H1 (cell line): Measurements from ENCODE around the gene KCNB1. TPM values are rescaled to one million over a fixed set of nuclear protein-coding genes. Genes with fewer than 3 reads are reported as not detected.

Experiments
- CTCF ChIA-PET: fragments of 300-600 bp; sonication (Branson Sonifier 250); formaldehyde crosslinking; loops from one replicate; lab custom pipeline; 2021; ENCODE audit not compliant: partially characterized antibody; lab: Charles Lee
- POLR2A ChIA-PET: fragments of 300-600 bp; sonication (Branson Sonifier 250); formaldehyde crosslinking; loops from one replicate; lab custom pipeline; 2021; ENCODE audit warnings: inconsistent platforms; ENCODE audit not compliant: partially characterized antibody; lab: Charles Lee
- DNase-seq, 2 experiments: peaks; one replicate each; pipeline versions ENCODE4 v3.0.0 to v3.0.0-alpha.2; 2010 to 2022; ENCODE audit warnings: low spot score in 2 of 2, low read depth in 1 of 2, mixed read lengths in 1 of 2
- FAIRE-seq: peaks from 2 replicates; lab custom pipeline; 2011; peaks lifted over from hg19 to GRCh38; lab: Jason Lieb, UNC
- H2AFZ ChIP-seq: 2 replicates; pipeline ENCODE4 v1.8.1; 2012; ENCODE audit warnings: low read length, inconsistent platforms
- H2AK5ac ChIP-seq: 2 replicates; pipeline ENCODE4 v1.6.1; 2013; ENCODE audit warnings: low read depth, low read length
- H2BK120ac ChIP-seq: replicated peaks from 2 replicates; pipeline ENCODE3; 2013; ENCODE audit warnings: low read depth, low read length, inconsistent platforms
- H2BK12ac ChIP-seq: 2 replicates; pipeline ENCODE4 v1.6.1; 2013; ENCODE audit warnings: low read depth, low read length
- H2BK15ac ChIP-seq: 2 replicates; pipeline ENCODE4 v1.6.1; 2013; ENCODE audit warnings: low read length
- H2BK20ac ChIP-seq: 2 replicates; pipeline ENCODE4 v1.6.1; 2013; ENCODE audit warnings: low read length
- H2BK5ac ChIP-seq: 2 replicates; pipeline ENCODE4 v1.6.1; 2013; ENCODE audit warnings: low read depth, low read length
- H3K14ac ChIP-seq: 2 replicates; pipeline ENCODE4 v1.6.1; 2013; ENCODE audit warnings: inconsistent platforms; ENCODE audit not compliant: insufficient read length
- H3K18ac ChIP-seq: 2 replicates; pipeline ENCODE4 v1.6.1; 2013; ENCODE audit warnings: low read length; ENCODE audit errors: extremely low read depth
- H3K23ac ChIP-seq: 2 replicates; pipeline ENCODE4 v1.6.1; 2013; ENCODE audit warnings: inconsistent platforms; ENCODE audit not compliant: insufficient read length
- H3K23me2 ChIP-seq: 2 replicates; pipeline ENCODE4 v1.6.1; 2013; ENCODE audit warnings: low read depth, low read length
- H3K27ac ChIP-seq: 2 replicates; pipeline ENCODE4 v1.6.1; 2011; ENCODE audit warnings: low read depth, low read length, inconsistent platforms
- H3K27me3 ChIP-seq, 4 experiments: replicated peaks in 1 of 4; 1 replicate in 1 of 4; 2 replicates in 3 of 4; pipeline versions ENCODE4 v1.6.1 to v1.8.1; 2011 to 2013; ENCODE audit warnings: low read length in 3 of 4, mild to moderate bottlenecking in 3 of 4, inconsistent platforms in 2 of 4, mixed read lengths in 2 of 4, moderate library complexity in 1 of 4; ENCODE audit not compliant: control insufficient read depth in 3 of 4, insufficient read depth in 3 of 4; ENCODE audit errors: extremely low read depth in 1 of 4
- H3K36me3 ChIP-seq, 4 experiments: 2 replicates each; pipeline versions ENCODE4 v1.6.1 to v1.8.1; 2011 to 2013; ENCODE audit warnings: mild to moderate bottlenecking in 4 of 4, low read length in 3 of 4, moderate library complexity in 2 of 4, control low read depth in 1 of 4, inconsistent platforms in 1 of 4; ENCODE audit not compliant: insufficient read depth in 4 of 4, control insufficient read depth in 2 of 4
- H3K4ac ChIP-seq: replicated peaks from 2 replicates; pipeline ENCODE3; 2013; ENCODE audit warnings: low read length, low read depth, mixed read lengths, inconsistent platforms; ENCODE audit not compliant: insufficient read length
- H3K4me1 ChIP-seq, 4 experiments: replicated peaks in 1 of 4; 1 replicate in 1 of 4; 2 replicates in 3 of 4; pipeline versions ENCODE4 v1.6.1 to v1.8.1; 2011 to 2013; ENCODE audit warnings: low read length in 3 of 4, inconsistent platforms in 2 of 4, mixed read lengths in 1 of 4; ENCODE audit not compliant: insufficient read depth in 4 of 4, control insufficient read depth in 3 of 4
- H3K4me2 ChIP-seq, 2 experiments: 2 replicates each; pipeline versions ENCODE4 v1.6.1 to v1.8.1; 2011 to 2013; ENCODE audit warnings: low read depth in 2 of 2, low read length in 2 of 2, control low read depth in 1 of 2, inconsistent platforms in 1 of 2, mild to moderate bottlenecking in 1 of 2; ENCODE audit not compliant: insufficient read depth in 1 of 2
- H3K4me3 ChIP-seq, 4 experiments: fragments of 200-600, 300-600 bp in 1 of 4; sonication (generic), shearing (Covaris generic), sonication (Bioruptor Twin) in 1 of 4; 2 replicates each; pipeline versions ENCODE4 v1.5.1 to v1.8.1; 2011 to 2016; ENCODE audit warnings: low read length in 4 of 4, low read depth in 3 of 4, control low read depth in 2 of 4, inconsistent platforms in 2 of 4, mild to moderate bottlenecking in 2 of 4, mixed read lengths in 1 of 4, moderate library complexity in 1 of 4; ENCODE audit not compliant: insufficient read depth in 2 of 4; ENCODE audit errors: extremely low read depth in 1 of 4
- H3K56ac ChIP-seq: replicated peaks from 2 replicates; pipeline ENCODE3; 2013; ENCODE audit warnings: low read depth, mild to moderate bottlenecking, mixed read lengths, low read length, inconsistent platforms; ENCODE audit not compliant: insufficient read length
- H3K79me1 ChIP-seq: 2 replicates; pipeline ENCODE4 v1.6.1; 2013; ENCODE audit warnings: low read depth, low read length, control low read depth
- H3K79me2 ChIP-seq, 2 experiments: 2 replicates each; pipeline versions ENCODE4 v1.6.1 to v1.8.1; 2012 to 2013; ENCODE audit warnings: low read length in 2 of 2, mild to moderate bottlenecking in 2 of 2, inconsistent platforms in 1 of 2; ENCODE audit not compliant: insufficient read depth in 2 of 2, control insufficient read depth in 1 of 2
- H3K9ac ChIP-seq, 4 experiments: replicated peaks in 1 of 4; 1 replicate in 1 of 4; 2 replicates in 3 of 4; pipeline versions ENCODE4 v1.6.1 to v1.8.1; 2011 to 2013; ENCODE audit warnings: low read depth in 3 of 4, low read length in 3 of 4, control low read depth in 2 of 4, mild to moderate bottlenecking in 2 of 4, moderate library complexity in 2 of 4, inconsistent platforms in 1 of 4; ENCODE audit errors: extremely low read depth in 1 of 4
- H3K9me3 ChIP-seq, 2 experiments: 2 replicates each; pipeline versions ENCODE4 v1.6.1 to v1.8.1; 2012 to 2013; ENCODE audit warnings: mild to moderate bottlenecking in 2 of 2, moderate library complexity in 2 of 2, control low read depth in 1 of 2, inconsistent platforms in 1 of 2, low read depth in 1 of 2, low read length in 1 of 2, mixed read lengths in 1 of 2; ENCODE audit not compliant: insufficient read depth in 2 of 2
- H4K20me1 ChIP-seq, 2 experiments: replicated peaks in 1 of 2; 2 replicates each; pipeline versions ENCODE3 to v1.8.1; 2011 to 2013; ENCODE audit warnings: inconsistent platforms in 2 of 2, low read length in 2 of 2, mild to moderate bottlenecking in 1 of 2; ENCODE audit not compliant: insufficient read depth in 2 of 2, control insufficient read depth in 1 of 2
- H4K5ac ChIP-seq: 2 replicates; pipeline ENCODE4 v1.6.1; 2013; ENCODE audit warnings: low read length, low read depth, mixed read lengths, inconsistent platforms; ENCODE audit not compliant: insufficient read length
- H4K8ac ChIP-seq: 2 replicates; pipeline ENCODE4 v1.8.0; 2013; ENCODE audit warnings: mild to moderate bottlenecking, moderate library complexity, low read length, inconsistent platforms; ENCODE audit not compliant: insufficient read depth; ENCODE audit errors: extremely low read depth
- H4K91ac ChIP-seq: replicated peaks from 2 replicates; pipeline ENCODE3; 2013; ENCODE audit warnings: low read length, mixed read lengths, inconsistent platforms; ENCODE audit not compliant: insufficient read length
- EGR1 ChIP-seq: IDR thresholded peaks from 2 replicates; pipeline ENCODE4 v1.6.1; 2011; ENCODE audit warnings: low read depth, low read length, borderline replicate concordance
- EZH2 ChIP-seq: fragments of 200-600 bp; sonication (generic); IDR thresholded peaks from 2 replicates; pipeline ENCODE4 v1.7.1; 2012; ENCODE audit warnings: low read depth, mild to moderate bottlenecking, moderate library complexity, low read length, inconsistent platforms; ENCODE audit not compliant: severe bottlenecking
- JUN ChIP-seq: IDR thresholded peaks from 2 replicates; pipeline ENCODE4 v1.6.1; 2011; ENCODE audit warnings: low read depth, mild to moderate bottlenecking, improper control_type of control experiment, low read length
- whole genome bisulfite sequencing, 2 experiments: shearing (Covaris generic) in 1 of 2; methylation state at CpG; one replicate each; pipeline versions ENCODE4 v1.1.6 to v1.1.7; 2013 to 2015; ENCODE audit warnings: low lambda C conversion rate in 2 of 2, mixed read lengths in 2 of 2, inconsistent platforms in 1 of 2, low coverage in 1 of 2, missing lambda C conversion rate in 1 of 2; ENCODE audit not compliant: insufficient replicate concordance in 2 of 2, insufficient coverage in 1 of 2, insufficient read length in 1 of 2; ENCODE audit errors: extremely low coverage in 1 of 2, missing lambda C conversion rate in 1 of 2; 5-methylcytosine and 5-hydroxymethylcytosine counted together
- polyA plus RNA-seq, 7 experiments: library from polyadenylated mRNA; depleted of rRNA in 3 of 7; stranded (reverse) in 5 of 7; unstranded in 2 of 7; fragments of >200 nt in 5 of 7; fragments of 200-250 nt in 2 of 7; gene quantifications; 1 replicate in 5 of 7; 2 replicates in 1 of 7; 4 replicates in 1 of 7; pipeline versions ENCODE4 v1.2.1 to v1.2.3, GENCODE V29; 2011 to 2013; ENCODE audit warnings: missing spikeins in 2 of 7, mixed read lengths in 2 of 7
- total RNA-seq: library from RNA; stranded (reverse); fragmentation: NEBNext Ultra II Directional; extraction: Animal tissue kit (Norgen Biotek cat#: 25700); gene quantifications from 2 replicates; pipeline ENCODE4 v1.2.1, GENCODE V29; 2021
- TF ChIP-seq, protein P1 (sequence below): IDR thresholded peaks from 2 replicates; pipeline ENCODE4 v1.6.1; 2012; ENCODE audit warnings: low read length, inconsistent platforms

Gene KCNB1
- total and polyA plus RNA-seq, 2 of the 8 experiments (the other 6 are each of a cell fraction or from before 2014, with no cell fraction given): 0.58 to 0.67 TPM

DNA sequence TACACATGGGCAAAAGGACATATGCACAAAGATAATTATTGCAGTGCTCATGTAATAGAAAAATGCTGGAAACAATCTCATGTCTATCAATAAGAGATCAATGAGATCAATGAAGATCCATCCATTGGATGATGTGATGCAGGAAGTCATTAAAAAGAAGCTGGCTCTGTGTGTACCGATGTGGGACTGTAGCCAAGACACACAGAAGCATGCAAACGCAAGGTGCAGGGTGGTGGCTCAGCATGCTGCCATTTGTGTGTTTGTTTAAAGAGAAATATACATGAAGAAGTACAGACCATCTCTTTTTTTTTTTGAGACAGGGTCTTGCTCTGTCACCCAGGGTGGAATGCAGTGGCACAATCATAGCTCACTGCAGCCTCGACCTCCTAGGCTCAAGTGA lies 33.1 kb upstream of the KCNB1 start:
- H3K9me3 ChIP-seq: no peaks in the 10 kb centered on the region
- no peak overlapping the region for H2BK20ac ChIP-seq
- no peaks in the 10 kb centered on the region for H3K79me1 ChIP-seq
- no peak overlapping the region for H2AK5ac ChIP-seq
- peaks cover 0 to 5% (median 2%) of the 10 kb centered on the region in 4 experiments; a peak in 3 of 8 replicates for H3K36me3 ChIP-seq
- FAIRE-seq: no peak
- ChIA-PET CTCF (interaction anchor here (1.1 to 2.4 kb wide), 11 partner anchors 8 to 96 kb away, joined by 4 to 10 read pairs (median 5); no protein-coding TSS in a partner anchor), POLR2A (interaction anchor here (0.9 kb wide), 1 partner anchor 9 kb away, joined by 3 read pairs; no protein-coding TSS in a partner anchor)
- no peak overlapping the region for H4K8ac ChIP-seq
- H2BK12ac ChIP-seq: no peak overlapping the region
- peaks cover 9% of the 10 kb centered on the region; the same call in 1 of the 2 replicates for H3K23me2 ChIP-seq
- H2BK120ac ChIP-seq: no peak overlapping the region
- no peak overlapping the region for H2BK15ac ChIP-seq
- no peak for DNase-seq
- H3K56ac ChIP-seq: no peak overlapping the region
- no peak overlapping the region for H4K5ac ChIP-seq
- no peak overlapping the region for H2AFZ ChIP-seq
- H3K9ac ChIP-seq: no peak overlapping the region
- H3K4me2 ChIP-seq: no peak overlapping the region
- H3K4ac ChIP-seq: no peak overlapping the region
- TF ChIP-seq JUN (no peak), EGR1 (no peak), EZH2 (no peak)
- TF ChIP-seq, protein P1, sequence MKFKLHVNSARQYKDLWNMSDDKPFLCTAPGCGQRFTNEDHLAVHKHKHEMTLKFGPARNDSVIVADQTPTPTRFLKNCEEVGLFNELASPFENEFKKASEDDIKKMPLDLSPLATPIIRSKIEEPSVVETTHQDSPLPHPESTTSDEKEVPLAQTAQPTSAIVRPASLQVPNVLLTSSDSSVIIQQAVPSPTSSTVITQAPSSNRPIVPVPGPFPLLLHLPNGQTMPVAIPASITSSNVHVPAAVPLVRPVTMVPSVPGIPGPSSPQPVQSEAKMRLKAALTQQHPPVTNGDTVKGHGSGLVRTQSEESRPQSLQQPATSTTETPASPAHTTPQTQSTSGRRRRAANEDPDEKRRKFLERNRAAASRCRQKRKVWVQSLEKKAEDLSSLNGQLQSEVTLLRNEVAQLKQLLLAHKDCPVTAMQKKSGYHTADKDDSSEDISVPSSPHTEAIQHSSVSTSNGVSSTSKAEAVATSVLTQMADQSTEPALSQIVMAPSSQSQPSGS: no peak
- no peak overlapping the region for H3K18ac ChIP-seq
- no peaks in the 10 kb centered on the region; a peak in 1 of 7 replicates for H3K4me1 ChIP-seq
- H3K4me3 ChIP-seq: no peak overlapping the region
- no peaks in the 10 kb centered on the region for H3K27me3 ChIP-seq
- no peaks in the 10 kb centered on the region for H3K79me2 ChIP-seq
- no peak overlapping the region for H4K91ac ChIP-seq
- H3K23ac ChIP-seq: no peak overlapping the region
- H3K14ac ChIP-seq: no peak overlapping the region
- H4K20me1 ChIP-seq: peaks cover 0 to 9% of the 10 kb centered on the region in 2 experiments
- H3K27ac ChIP-seq: no peak overlapping the region
- WGBS, 2 experiments: 86% methylated on average over 3 of the region's 3 CpGs; no CpG with 5 or more reads in 1 of the 2 experiments
- H2BK5ac ChIP-seq: no peak overlapping the region
